ENCODE results near the gene FLCN.
A peak's percentile ranks its signal among the peaks of the same experiment; 100 is the strongest.

Gene FLCN

GRCh38 chr17:17236295-17237025 lies 508 bp downstream of the FLCN start:
- DNase-seq (ENCODE audit: low read depth) = peak; percentile 5

GRCh38 chr17:17235212-17236174 lies 1.5 kb downstream of the FLCN start:
- no peak for DNase-seq (ENCODE audit: low read depth)

- DNase-seq (ENCODE audit: low read depth) = no peak
Measured at GRCh38 chr17:17232303-17232621, 4.7 kb downstream of the FLCN start.

GRCh38 chr17:17231621-17232302 lies 5.2 kb downstream of the FLCN start:
- no peak for DNase-seq (ENCODE audit: low read depth)

GRCh38 chr17:17229416-17230384 lies 7.3 kb downstream of the FLCN start:
- no peak for DNase-seq (ENCODE audit: low read depth)

- DNase-seq (ENCODE audit: low read depth) = no peak
Measured at GRCh38 chr17:17228521-17229279, 8.3 kb downstream of the FLCN start.

- DNase-seq (ENCODE audit: low read depth) = no peak
Measured at GRCh38 chr17:17227608-17228520, 9.1 kb downstream of the FLCN start.

GRCh38 chr17:17226451-17227265 lies 10.3 kb downstream of the FLCN start:
- DNase-seq (ENCODE audit: low read depth) = no peak

GRCh38 chr17:17225901-17226300 lies 11.1 kb downstream of the FLCN start:
- DNase-seq (ENCODE audit: low read depth) = no peak

- DNase-seq (ENCODE audit: low read depth) = no peak
Measured at GRCh38 chr17:17224137-17224536, 12.8 kb downstream of the FLCN start.

- no peak for DNase-seq (ENCODE audit: low read depth)
Measured at GRCh38 chr17:17223736-17224135, 13.2 kb downstream of the FLCN start.

- no peak for DNase-seq (ENCODE audit: low read depth)
Measured at GRCh38 chr17:17221329-17221728, 15.6 kb downstream of the FLCN start.

- DNase-seq (ENCODE audit: low read depth) = no peak
Measured at GRCh38 chr17:17220529-17220928, 16.4 kb downstream of the FLCN start.

- DNase-seq (ENCODE audit: low read depth) = no peak
Measured at GRCh38 chr17:17217995-17218394, 19.0 kb downstream of the FLCN start.

- no peak for DNase-seq (ENCODE audit: low read depth)
Measured at GRCh38 chr17:17216776-17217175, 20.2 kb downstream of the FLCN start.

GRCh38 chr17:17216236-17216635 lies 20.7 kb downstream of the FLCN start:
- no peak for DNase-seq (ENCODE audit: low read depth)

GRCh38 chr17:17215575-17215974 lies 21.4 kb downstream of the FLCN start:
- DNase-seq (ENCODE audit: low read depth) = no peak

- DNase-seq (ENCODE audit: low read depth) = no peak
Measured at GRCh38 chr17:17214646-17215436, 22.1 kb downstream of the FLCN start.
